Measurements from ENCODE around the gene SNX25.

SNX25 gene

GRCh38 chr4:185248393-185249039, 39.1 kb downstream of the SNX25 start:
- DNase-seq (ENCODE audit: low spot score): no peak
- TF ChIP-seq, protein P1, sequence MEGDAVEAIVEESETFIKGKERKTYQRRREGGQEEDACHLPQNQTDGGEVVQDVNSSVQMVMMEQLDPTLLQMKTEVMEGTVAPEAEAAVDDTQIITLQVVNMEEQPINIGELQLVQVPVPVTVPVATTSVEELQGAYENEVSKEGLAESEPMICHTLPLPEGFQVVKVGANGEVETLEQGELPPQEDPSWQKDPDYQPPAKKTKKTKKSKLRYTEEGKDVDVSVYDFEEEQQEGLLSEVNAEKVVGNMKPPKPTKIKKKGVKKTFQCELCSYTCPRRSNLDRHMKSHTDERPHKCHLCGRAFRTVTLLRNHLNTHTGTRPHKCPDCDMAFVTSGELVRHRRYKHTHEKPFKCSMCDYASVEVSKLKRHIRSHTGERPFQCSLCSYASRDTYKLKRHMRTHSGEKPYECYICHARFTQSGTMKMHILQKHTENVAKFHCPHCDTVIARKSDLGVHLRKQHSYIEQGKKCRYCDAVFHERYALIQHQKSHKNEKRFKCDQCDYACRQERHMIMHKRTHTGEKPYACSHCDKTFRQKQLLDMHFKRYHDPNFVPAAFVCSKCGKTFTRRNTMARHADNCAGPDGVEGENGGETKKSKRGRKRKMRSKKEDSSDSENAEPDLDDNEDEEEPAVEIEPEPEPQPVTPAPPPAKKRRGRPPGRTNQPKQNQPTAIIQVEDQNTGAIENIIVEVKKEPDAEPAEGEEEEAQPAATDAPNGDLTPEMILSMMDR (IDR thresholded peaks at IDR 0.05; ENCODE audit: extremely low read depth, insufficient read depth, missing control alignments): no peak
- in situ Hi-C loops (cut with MboI; ENCODE audit: low pct_unique_long_range_greater_than_20kb, low sequenced_read_pairs, unreplicated experiment): no loop called here

DNA sequence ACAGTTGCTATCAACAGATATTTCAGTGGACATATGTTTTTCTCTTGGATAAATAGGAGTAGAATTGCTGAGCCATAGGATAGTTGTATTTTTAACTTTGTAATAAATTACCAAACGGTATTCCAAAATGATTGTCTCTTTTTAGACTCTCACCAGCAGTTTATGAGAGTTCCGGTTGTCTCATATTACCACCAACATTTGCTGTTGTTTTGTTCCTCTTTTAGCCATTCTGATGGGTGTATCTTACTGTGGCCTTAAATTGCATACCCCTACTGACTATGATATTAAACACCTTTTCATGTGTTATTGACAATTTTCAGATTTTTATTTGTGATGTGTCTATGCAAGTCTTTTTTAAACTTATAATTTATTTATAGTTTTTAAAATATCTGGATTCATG, 39.7 kb downstream of the SNX25 start:
- in situ Hi-C loops (cut with MboI; ENCODE audit: low pct_unique_long_range_greater_than_20kb, low sequenced_read_pairs, unreplicated experiment): no loop called here
- TF ChIP-seq, protein P1 (IDR thresholded peaks at IDR 0.05; ENCODE audit: extremely low read depth, insufficient read depth, missing control alignments): no peak
- no peak for DNase-seq (ENCODE audit: low spot score)

DNA sequence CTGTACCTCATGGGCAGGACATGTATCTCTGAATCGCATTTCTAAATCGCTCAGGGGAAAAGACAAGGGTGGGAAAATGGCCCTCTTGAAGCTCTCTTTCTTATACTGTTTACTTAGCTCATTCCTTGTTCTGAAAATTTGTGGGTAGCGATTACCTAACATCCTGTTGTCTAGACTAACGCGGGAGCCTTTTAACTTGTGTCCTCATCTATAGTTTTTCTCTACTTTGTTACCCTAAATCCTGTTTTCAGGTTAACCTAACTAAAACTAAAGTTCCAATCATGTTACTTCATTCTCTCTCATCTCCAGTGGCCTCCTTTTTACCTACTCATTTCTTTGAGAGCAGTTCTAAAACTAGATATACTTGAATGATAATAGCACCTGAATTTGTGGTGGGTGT, 45.0 kb downstream of the SNX25 start:
- TF ChIP-seq, protein P1 (IDR thresholded peaks at IDR 0.05; ENCODE audit: extremely low read depth, insufficient read depth, missing control alignments): no peak
- no peak for DNase-seq (ENCODE audit: low spot score)
- in situ Hi-C loops (cut with MboI; ENCODE audit: low pct_unique_long_range_greater_than_20kb, low sequenced_read_pairs, unreplicated experiment): no loop called here

- in situ Hi-C loops (cut with MboI; ENCODE audit: low pct_unique_long_range_greater_than_20kb, low sequenced_read_pairs, unreplicated experiment): no loop called here
- TF ChIP-seq, protein P1 (IDR thresholded peaks at IDR 0.05; ENCODE audit: extremely low read depth, insufficient read depth, missing control alignments): no peak
- no peak for DNase-seq (ENCODE audit: low spot score)
These were observed 46.5 kb downstream of the SNX25 start for GRCh38 chr4:185255868-185256267.

GRCh38 chr4:185256446-185256845, 47.0 kb downstream of the SNX25 start:
- in situ Hi-C loops (cut with MboI; ENCODE audit: low pct_unique_long_range_greater_than_20kb, low sequenced_read_pairs, unreplicated experiment): no loop called here
- no peak for DNase-seq (ENCODE audit: low spot score)
- TF ChIP-seq, protein P1 (IDR thresholded peaks at IDR 0.05; ENCODE audit: extremely low read depth, insufficient read depth, missing control alignments): no peak

DNA sequence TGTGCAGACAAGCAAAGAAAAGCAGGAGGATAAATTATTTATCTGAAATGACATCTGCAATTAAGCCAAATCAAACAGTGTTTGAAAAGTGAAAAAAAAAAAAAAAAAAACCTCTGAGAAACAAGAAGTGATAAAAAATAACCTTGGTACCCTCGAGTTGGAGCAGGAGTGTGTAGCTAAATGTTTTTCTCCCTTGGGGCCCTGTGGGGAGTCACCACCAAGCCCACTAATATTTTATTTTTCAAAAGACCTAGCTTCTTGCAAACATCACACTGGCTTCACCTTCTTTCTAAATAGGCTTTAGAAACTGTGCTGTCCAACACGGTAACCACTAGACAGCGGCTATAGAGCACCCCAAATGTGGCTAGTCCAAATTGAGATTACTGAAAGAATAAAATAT, 47.7 kb downstream of the SNX25 start:
- TF ChIP-seq, protein P1 (IDR thresholded peaks at IDR 0.05; ENCODE audit: extremely low read depth, insufficient read depth, missing control alignments): no peak
- in situ Hi-C loops (cut with MboI; ENCODE audit: low pct_unique_long_range_greater_than_20kb, low sequenced_read_pairs, unreplicated experiment): no loop called here
- no peak for DNase-seq (ENCODE audit: low spot score)
